AG09309 (cell line): ENCODE data around the gene MROH2A.

Source experiments
- DNase-seq: peaks from one replicate; pipeline ENCODE4 v3.0.0-alpha.2; 2010; ENCODE audit warnings: low read depth
- H3K4me3 ChIP-seq: 2 replicates; pipeline ENCODE4 v1.5.1; 2011; ENCODE audit warnings: mild to moderate bottlenecking, low read depth, low read length, moderate library complexity; ENCODE audit not compliant: control insufficient read depth
- TF ChIP-seq, protein P1 (sequence below): IDR thresholded peaks from 2 replicates; pipeline ENCODE4 v1.5.1; 2011; ENCODE audit warnings: mild to moderate bottlenecking, low read depth, low read length, inconsistent platforms; ENCODE audit not compliant: insufficient read depth, control insufficient read depth; ENCODE audit errors: missing control alignments

The MROH2A gene

DNA sequence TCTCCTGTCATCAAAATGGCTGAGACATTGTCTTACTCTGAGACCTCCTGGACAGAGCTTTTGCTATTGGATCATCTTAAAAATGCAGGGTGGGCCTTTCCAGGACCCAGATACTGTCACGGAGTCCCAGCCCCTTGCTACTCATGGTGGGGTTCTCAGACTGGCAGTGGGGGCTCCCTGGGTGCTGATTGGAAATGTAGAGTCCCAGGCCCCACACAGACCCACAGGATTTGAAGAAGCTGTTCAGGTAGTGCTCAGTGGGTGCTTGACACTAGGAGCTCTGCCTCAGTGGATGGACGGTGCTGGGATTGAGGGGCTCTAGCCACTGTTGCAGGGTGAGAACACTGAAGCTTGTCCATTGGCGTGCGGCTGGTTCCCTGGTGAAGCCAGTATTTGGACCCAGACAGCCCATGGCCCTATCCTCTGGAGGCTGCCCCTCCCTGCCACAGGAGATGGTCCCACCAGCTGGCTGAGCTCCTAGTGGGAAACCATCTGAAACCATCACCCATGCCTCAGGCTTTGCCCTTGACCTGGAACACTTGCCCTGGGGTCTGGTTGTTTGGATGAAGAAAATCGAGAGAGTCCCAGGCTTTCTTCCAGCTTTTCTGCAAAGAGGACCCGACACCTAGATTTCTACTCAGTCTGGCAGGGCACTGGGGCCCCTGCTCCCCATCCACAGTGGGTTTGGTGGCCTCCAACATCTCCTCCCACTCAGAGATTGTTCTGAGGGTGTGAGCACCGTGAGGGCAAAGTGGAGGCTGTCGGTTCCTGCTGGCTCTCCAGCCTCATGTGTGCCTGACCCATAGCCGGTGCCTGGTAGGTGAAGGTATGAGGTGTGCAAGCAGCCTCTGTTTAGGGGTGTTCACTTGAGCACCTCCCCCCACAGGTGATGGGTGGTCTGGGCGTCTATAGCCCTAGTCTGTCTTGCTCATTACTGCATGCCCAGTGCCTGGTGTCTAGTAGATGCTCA lies 30.1 kb downstream of the MROH2A start:
- DNase-seq, result no peak
- no peak overlapping the region for H3K4me3 ChIP-seq
- TF ChIP-seq, protein P1, sequence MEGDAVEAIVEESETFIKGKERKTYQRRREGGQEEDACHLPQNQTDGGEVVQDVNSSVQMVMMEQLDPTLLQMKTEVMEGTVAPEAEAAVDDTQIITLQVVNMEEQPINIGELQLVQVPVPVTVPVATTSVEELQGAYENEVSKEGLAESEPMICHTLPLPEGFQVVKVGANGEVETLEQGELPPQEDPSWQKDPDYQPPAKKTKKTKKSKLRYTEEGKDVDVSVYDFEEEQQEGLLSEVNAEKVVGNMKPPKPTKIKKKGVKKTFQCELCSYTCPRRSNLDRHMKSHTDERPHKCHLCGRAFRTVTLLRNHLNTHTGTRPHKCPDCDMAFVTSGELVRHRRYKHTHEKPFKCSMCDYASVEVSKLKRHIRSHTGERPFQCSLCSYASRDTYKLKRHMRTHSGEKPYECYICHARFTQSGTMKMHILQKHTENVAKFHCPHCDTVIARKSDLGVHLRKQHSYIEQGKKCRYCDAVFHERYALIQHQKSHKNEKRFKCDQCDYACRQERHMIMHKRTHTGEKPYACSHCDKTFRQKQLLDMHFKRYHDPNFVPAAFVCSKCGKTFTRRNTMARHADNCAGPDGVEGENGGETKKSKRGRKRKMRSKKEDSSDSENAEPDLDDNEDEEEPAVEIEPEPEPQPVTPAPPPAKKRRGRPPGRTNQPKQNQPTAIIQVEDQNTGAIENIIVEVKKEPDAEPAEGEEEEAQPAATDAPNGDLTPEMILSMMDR, result no peak

DNA sequence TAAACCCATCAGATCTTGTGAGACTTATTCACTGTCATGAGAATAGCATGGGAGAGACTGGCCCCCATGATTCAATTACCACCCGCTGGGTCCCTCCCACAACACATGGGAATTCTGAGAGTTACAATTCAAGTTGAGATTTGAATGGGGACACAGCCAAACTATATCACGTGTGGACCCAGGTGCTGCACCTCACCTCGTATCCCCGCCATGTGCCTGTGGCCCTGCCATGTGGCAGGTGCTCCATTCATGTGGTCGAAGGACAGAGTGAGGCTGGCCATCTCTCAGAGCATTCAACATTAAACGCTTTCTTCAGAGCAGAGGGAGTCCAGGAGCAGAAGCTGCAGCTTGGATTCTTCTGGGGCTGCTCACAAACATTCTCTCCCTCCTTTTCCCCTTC lies 32.3 kb downstream of the MROH2A start:
- TF ChIP-seq, protein P1, result no peak
- no peak for DNase-seq
- H3K4me3 ChIP-seq, result no peak overlapping the region

DNA sequence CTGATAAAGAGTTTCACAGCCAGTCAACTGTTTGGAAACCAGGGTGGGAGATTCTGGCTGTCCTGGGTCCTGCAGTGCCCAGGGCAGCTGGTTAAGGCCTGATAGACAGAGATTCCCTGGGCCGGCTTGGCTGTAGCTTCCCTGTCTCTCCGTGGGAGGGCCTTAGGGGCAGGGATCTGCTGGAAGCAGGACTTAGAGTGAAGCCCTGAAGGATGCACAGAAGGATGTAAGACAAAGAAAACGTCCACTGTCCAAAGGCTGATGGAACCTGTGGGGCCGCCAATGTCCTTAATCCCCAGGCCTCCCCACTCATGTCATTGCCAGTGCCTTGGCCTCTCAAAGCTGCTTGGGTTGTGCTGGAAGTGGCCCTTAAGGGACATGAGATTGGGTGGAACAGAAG lies 33.0 kb downstream of the MROH2A start:
- no peak for DNase-seq
- TF ChIP-seq, protein P1, result no peak
- no peak overlapping the region for H3K4me3 ChIP-seq

DNA sequence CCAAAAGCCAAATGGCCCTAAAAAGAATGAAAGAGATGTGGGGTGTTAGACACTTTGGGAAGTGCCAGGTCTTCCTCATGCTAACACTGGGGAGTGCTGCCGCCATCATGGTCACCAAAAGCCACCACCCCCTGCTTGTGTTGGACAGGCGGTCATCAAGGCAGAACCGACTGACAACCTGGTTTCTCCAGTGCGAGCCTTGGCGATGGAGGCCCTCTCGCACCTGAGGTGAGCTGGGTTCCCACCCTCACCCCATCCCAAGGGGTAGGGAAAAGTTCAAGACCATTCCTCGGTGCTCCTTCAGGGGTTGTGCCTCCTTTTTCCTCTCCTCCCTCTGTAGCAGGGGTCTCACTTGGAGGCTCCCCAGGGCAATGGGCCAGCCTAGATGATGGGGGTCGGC lies 33.6 kb downstream of the MROH2A start:
- DNase-seq, result no peak
- TF ChIP-seq, protein P1, result no peak
- H3K4me3 ChIP-seq, result no peak overlapping the region

DNA sequence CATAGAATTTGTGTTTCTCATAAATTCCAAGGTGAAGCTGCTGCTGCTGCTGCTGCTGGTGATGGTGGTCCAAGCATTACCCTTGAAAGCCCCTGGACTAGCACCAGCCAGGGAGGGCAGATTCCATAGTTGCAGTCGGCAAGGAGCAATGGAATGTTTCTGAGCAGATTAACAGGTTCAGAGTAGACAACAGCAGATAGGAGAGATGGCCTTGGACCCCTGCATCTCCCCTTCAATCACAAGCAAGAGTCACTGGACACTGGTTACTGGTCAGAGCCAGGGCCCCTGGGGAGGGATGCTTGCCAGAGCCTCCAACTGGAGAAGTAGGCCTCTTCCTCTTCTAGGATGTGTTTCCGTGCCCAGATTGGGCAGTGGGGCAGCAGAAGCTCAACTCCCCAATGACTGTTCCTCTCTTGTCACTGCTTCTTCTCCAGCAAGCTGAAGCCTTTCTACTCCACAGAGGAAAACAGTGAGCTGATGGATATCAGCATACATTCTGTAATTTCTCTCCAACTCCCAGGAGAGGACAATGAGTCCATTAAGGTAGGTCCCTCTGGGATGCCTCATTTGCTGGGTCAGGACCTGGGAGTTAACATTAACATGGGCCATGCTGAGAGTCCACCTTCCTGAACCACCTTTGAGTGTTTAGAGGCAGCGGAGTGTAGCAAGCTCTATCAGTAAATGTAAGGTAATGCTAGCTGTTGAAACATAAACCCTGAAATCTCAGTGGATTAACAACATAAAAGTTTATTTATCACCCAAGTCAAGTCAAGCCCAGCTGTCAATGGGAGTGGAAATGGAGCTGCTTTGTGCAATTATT lies 35.3 kb downstream of the MROH2A start:
- TF ChIP-seq, protein P1, result no peak
- H3K4me3 ChIP-seq, result no peak overlapping the region
- DNase-seq, result no peak

DNA sequence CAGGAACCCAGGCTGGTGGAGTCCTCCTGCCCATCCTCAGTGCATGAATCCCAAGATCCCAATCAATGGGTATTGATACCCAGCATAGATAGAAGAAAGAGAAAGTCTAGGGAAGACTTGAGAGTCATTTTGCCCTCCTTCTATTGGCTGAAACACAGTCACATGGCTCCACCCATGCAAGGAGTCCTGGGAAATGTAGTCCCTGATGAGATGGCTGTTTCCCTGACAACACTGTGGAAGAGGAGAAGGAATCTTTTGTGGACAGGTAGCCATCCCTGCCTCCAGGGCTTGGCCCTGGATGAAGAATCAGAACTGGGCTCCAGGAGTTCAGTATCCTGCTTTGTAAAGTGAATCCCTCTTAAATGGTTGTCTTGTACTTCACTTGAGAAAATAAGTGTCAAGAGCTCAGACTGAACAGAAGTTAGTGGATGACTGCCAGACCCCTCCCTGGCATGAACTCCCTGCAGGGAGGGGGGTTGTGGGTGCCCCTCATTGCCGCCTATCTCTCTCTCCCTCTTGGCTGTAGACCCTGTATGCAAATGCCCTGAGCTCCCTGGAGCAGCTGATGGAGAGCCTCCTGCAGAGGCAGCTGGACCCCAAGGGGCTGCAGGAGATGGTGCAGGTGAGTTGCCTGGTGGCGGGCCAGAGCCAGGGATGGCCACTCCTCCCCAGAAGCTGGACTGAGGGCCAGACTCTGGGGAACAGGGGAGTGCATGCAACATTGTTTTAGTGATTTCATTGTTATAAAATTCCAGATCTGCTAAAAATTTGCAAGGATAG lies 36.1 kb downstream of the MROH2A start:
- no peak for DNase-seq
- TF ChIP-seq, protein P1, result no peak

More for the DNA sequence above, 36.1 kb downstream of the MROH2A start:
- no peak overlapping the region for H3K4me3 ChIP-seq
